ENCODE measurements around the gene TAS2R8. TPM values are rescaled to one million over a fixed set of nuclear protein-coding genes. Genes with fewer than 3 reads are reported as not detected.

The TAS2R8 gene
- total and polyA plus RNA-seq, 12 donors: not detected

- Histone ChIP-seq H3K36me3 (peaks cover 0 to 41% (median 5%) of the 10 kb centered on the region in 9 donors), H3K9me3 (no peaks in the 10 kb centered on the region), H3K4me3 (no peak within 1 kb of the TSS), H3K27ac (no peak within 1 kb of the TSS), H3K4me1 (peaks cover 0 to 4% (median 0%) of the 10 kb centered on the region in 9 donors), H3K27me3 (no peaks in the 10 kb centered on the region)
- ATAC-seq (no peak), DNase-seq (no peak)
- WGBS, 2 donors: 93 to 97% methylated on average over 4 of the region's 4 CpGs
- no peak for TF ChIP-seq CTCF (IDR thresholded peaks at IDR 0.05)
- intact Hi-C loops (cut with DNase I): no loop called here
These were observed 42.4 kb upstream of the TAS2R8 start, which contains the start of gene PRR4 for GRCh38 chr12:10849425-10849878. Gene PRR4, minus strand, starts transcription at chr12:10849475. Its CDS starts 38 bp downstream, at chr12:10849437.

DNA sequence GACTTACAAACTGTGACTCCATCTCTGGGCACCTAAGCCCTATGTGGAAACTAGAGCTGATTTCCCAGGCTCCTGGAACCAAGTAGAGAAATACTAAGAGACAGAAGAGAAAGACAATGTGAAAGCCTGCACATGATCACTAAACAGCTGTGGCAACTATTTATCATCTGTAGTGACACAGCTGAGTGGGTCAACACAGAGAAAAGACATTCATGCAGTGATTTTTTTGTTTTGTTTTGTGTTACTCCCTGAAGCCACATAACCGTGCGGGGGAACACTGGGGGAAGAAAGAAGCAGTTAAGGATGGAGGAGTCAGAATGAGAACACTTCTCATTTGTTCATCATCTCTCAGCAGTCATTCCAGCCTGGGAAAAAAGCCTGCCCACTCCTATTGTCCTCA lies 40.7 kb upstream of the TAS2R8 start:
- Histone ChIP-seq H3K4me1 (peaks cover 0 to 4% (median 0%) of the 10 kb centered on the region in 9 donors), H3K4me3 (no peak overlapping the region), H3K9me3 (no peaks in the 10 kb centered on the region), H3K36me3 (peaks cover 0 to 52% (median 5%) of the 10 kb centered on the region in 9 donors), H3K27me3 (no peaks in the 10 kb centered on the region), H3K27ac (no peak overlapping the region)
- 41 to 58% methylated on average over 2 of the region's 2 CpGs for WGBS, 2 donors
- DNase-seq (no peak), ATAC-seq (no peak)
- TF ChIP-seq CTCF (IDR thresholded peaks at IDR 0.05): no peak
- intact Hi-C loops (cut with DNase I): loop anchor here in 1 of 10 donors (1.0 kb wide), 1 partner anchor 10 kb away; no protein-coding TSS in a partner anchor

DNA sequence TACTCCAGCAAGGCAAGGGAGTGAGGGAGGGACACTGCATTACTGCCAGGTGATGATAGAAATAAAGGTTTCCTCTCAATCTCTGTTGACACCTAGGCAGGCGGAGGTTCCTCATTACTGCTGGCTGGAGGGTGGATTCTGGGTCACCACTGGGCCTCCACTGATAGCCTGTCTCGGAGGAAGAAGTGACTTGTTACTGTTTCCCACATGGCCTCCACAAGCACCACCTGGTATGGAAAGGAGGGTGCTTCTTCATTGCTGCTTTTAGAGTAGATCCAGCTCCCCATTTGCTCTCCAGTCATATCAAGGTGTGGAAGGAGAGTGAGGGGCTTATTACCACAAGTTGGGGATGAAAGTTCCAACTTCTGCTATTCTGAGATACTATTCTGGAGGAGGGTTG lies 35.8 kb upstream of the TAS2R8 start:
- TF ChIP-seq CTCF (IDR thresholded peaks at IDR 0.05): no peak
- H3K27me3 ChIP-seq: no peaks in the 10 kb centered on the region
- H3K4me3 ChIP-seq: no peak overlapping the region
- peaks cover 0 to 39% (median 5%) of the 10 kb centered on the region in 9 donors for H3K36me3 ChIP-seq
- H3K27ac ChIP-seq: no peak overlapping the region
- no peak for ATAC-seq
- DNase-seq: no peak
- intact Hi-C loops (cut with DNase I): no loop called here
- H3K9me3 ChIP-seq: no peaks in the 10 kb centered on the region
- no peaks in the 10 kb centered on the region for H3K4me1 ChIP-seq
- WGBS, 2 donors: 98 to 100% methylated on average over 2 of the region's 2 CpGs

DNA sequence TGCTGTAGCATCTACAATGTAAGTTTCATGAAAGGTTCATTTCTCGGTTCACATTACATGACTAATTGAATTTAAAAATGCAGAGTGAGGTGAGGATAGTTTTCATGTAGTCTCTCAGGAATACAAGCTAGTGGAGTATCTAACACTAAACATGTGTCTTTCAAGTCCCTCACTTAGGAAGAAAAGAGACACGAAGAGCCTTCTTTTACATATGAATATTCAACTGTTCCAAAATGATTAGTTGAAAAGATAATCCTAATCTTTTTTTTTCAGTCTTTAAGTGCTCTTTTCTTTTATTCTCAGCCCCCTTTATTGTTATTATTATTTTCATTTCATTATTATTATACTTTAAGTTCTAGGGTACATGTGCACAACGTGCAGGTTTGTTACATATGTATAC lies 31.4 kb upstream of the TAS2R8 start:
- intact Hi-C loops (cut with DNase I): no loop called here
- Histone ChIP-seq H3K27ac (no peak overlapping the region), H3K4me3 (no peak overlapping the region), H3K4me1 (no peaks in the 10 kb centered on the region), H3K27me3 (no peaks in the 10 kb centered on the region), H3K36me3 (peaks cover 0 to 17% (median 0%) of the 10 kb centered on the region in 9 donors), H3K9me3 (peaks cover 0 to 12% (median 0%) of the 10 kb centered on the region in 11 donors)
- TF ChIP-seq CTCF (IDR thresholded peaks at IDR 0.05): no peak
- ATAC-seq: no peak
- WGBS, 2 donors: 82 to 84% methylated on average over 3 of the region's 3 CpGs
- no peak for DNase-seq
